PC-3 (cell line): ENCODE data around the gene NOXA1. TPM values are rescaled to one million over a fixed set of nuclear protein-coding genes. Genes with fewer than 3 reads are reported as not detected.

Experiments
- ATAC-seq: fragments of 200-7000 bp; cut with Tn5 transposase; 2 replicates; pipeline ENCODE4 v1.9.1; 2020; ENCODE audit warnings: mild to moderate bottlenecking, moderate library complexity
- BruUV-seq: library from RNA; stranded (reverse); fragments of 400-500 nt; replicated peaks from 2 replicates; lab custom pipeline; 2021; lab: Mats Ljungman, UMichigan
- CTCF ChIA-PET: fragments of 300-600 bp; sonication (Branson Sonifier 250); formaldehyde crosslinking; loops from one replicate; lab custom pipeline; 2022; ENCODE audit warnings: antibody characterized with exemption; lab: Charles Lee
- POLR2A ChIA-PET: fragments of 300-600 bp; sonication (Branson Sonifier 250); formaldehyde crosslinking; loops from one replicate; lab custom pipeline; 2022; ENCODE audit warnings: antibody characterized with exemption; ENCODE audit not compliant: unreplicated experiment; lab: Charles Lee
- DNase-seq: peaks from one replicate; pipeline ENCODE4 v3.0.0-alpha.2; 2015
- H2AFZ ChIP-seq: fragments of 300-600 bp; sonication (generic); 2 replicates; pipeline ENCODE4 v1.6.0; 2016; ENCODE audit warnings: antibody characterized with exemption, low read length
- H3F3A ChIP-seq: fragments of 300-600 bp; sonication (generic); one replicate; pipeline ENCODE4 v1.6.0; 2017; ENCODE audit warnings: antibody characterized with exemption, low read length, control low read depth, mild to moderate bottlenecking; ENCODE audit not compliant: unreplicated experiment
- H3K27ac ChIP-seq: fragments of 300-600 bp; sonication (generic); 2 replicates; pipeline ENCODE4 v1.5.1; 2016; ENCODE audit warnings: mild to moderate bottlenecking, low read length
- H3K27me3 ChIP-seq: fragments of 300-600 bp; sonication (generic); 2 replicates; pipeline ENCODE4 v1.6.1; 2016; ENCODE audit warnings: low read length, mixed read lengths
- H3K36me3 ChIP-seq: fragments of 300-600 bp; sonication (generic); 2 replicates; pipeline ENCODE4 v1.6.1; 2016; ENCODE audit warnings: low read depth, mixed run types, low read length, mixed read lengths
- H3K4me1 ChIP-seq: fragments of 300-600 bp; sonication (generic); 2 replicates; pipeline ENCODE4 v1.5.1; 2016; ENCODE audit warnings: low read length; ENCODE audit not compliant: insufficient read depth
- H3K4me2 ChIP-seq: fragments of 300-600 bp; sonication (generic); 2 replicates; pipeline ENCODE4 v1.6.0; 2016; ENCODE audit warnings: low read length
- H3K4me3 ChIP-seq: fragments of 300-600 bp; sonication (generic); 2 replicates; pipeline ENCODE4 v1.5.1; 2016; ENCODE audit warnings: mild to moderate bottlenecking, low read length, mixed read lengths
- H3K79me2 ChIP-seq: fragments of 300-600 bp; sonication (generic); 2 replicates; pipeline ENCODE4 v1.6.1; 2017; ENCODE audit warnings: low read length, mixed read lengths
- H3K9ac ChIP-seq: fragments of 300-600 bp; sonication (generic); 2 replicates; pipeline ENCODE4 v1.6.0; 2016; ENCODE audit warnings: mild to moderate bottlenecking, low read length
- H3K9me2 ChIP-seq: fragments of 300-600 bp; sonication (generic); replicated peaks from 2 replicates; pipeline ENCODE4 v1.6.1; 2016; ENCODE audit warnings: mixed run types, low read length, mixed read lengths
- H3K9me3 ChIP-seq: fragments of 300-600 bp; sonication (generic); 2 replicates; pipeline ENCODE4 v1.6.1; 2016; ENCODE audit warnings: low read length, mixed read lengths
- H4K20me1 ChIP-seq: fragments of 300-600 bp; sonication (generic); 2 replicates; pipeline ENCODE4 v1.6.1; 2016; ENCODE audit warnings: low read length, mixed read lengths
- EZH2 ChIP-seq: fragments of 300-600 bp; sonication (generic); IDR thresholded peaks from one replicate; pipeline ENCODE4 v1.6.1; 2017; ENCODE audit warnings: antibody characterized with exemption, mild to moderate bottlenecking, low read length; ENCODE audit not compliant: unreplicated experiment
- EZH2phosphoT487 ChIP-seq: fragments of 300-600 bp; sonication (generic); IDR thresholded peaks from 2 replicates; pipeline ENCODE4 v1.6.1; 2018; ENCODE audit warnings: mild to moderate bottlenecking, antibody characterized with exemption, low read length, borderline replicate concordance
- intact Hi-C: fragments of 100-400 bp; cut with micrococcal nuclease; formaldehyde crosslinking; loops from 2 replicates; pipeline ENCODE4 v1.9.0; 2023
- total RNA-seq: library from RNA; depleted of rRNA; stranded (reverse); fragments of >200 nt; gene quantifications from 2 replicates; pipeline ENCODE4 v1.2.3, GENCODE V29; 2014
- TF ChIP-seq, protein P1 (sequence below): fragments of 300-600 bp; sonication (generic); conservative IDR thresholded peaks from 2 replicates; pipeline ENCODE4 v1.5.1; 2017; ENCODE audit warnings: antibody characterized with exemption, low read depth, mild to moderate bottlenecking, low read length

The NOXA1 gene
- total RNA-seq, 1 experiment from 2014 or later, result 0.51 TPM

DNA sequence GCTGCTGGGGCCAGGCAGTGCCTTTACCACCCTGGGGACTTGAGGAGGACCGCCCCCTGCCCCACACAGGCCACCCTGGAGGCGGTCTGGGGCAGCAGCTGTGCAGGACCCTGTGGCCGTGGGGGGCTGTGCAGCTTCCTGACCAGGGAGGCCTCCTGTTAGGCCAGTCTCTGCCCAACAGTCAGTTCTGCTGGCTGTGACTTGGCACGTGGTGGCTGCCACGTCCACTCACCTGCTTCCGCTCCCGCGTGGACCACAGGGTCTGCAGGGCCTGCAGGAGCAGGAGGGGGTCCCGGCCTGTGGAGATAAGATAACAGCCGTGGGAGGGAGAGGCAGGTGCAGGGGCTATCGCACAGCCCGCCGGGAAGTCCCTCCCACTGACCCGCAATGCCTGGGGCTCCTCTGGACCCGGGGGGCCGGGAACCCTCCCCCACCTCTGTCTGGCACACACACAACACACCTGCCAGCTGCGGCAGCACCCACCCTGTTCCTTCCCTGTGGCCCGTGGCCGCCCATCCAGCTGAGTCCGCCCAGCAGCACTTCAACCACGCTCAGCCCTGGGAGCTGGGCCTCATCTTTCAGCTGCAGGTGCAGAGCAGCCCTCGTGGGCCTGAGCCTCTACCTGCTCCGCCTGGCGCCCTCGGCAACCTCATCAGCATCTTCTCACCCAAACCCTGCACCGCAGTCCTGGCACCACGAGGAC, 40.0 kb upstream of the NOXA1 start:
- Histone ChIP-seq H3F3A (no peaks in the 10 kb centered on the region), H2AFZ (no peak overlapping the region), H3K36me3 (no peaks in the 10 kb centered on the region), H4K20me1 (no peaks in the 10 kb centered on the region), H3K4me3 (no peak overlapping the region), H3K9me3 (no peaks in the 10 kb centered on the region), H3K79me2 (no peaks in the 10 kb centered on the region), H3K27ac (no peak overlapping the region), H3K4me2 (no peak overlapping the region), H3K9me2 (no peaks in the 10 kb centered on the region), H3K9ac (no peak overlapping the region), H3K27me3 (no peaks in the 10 kb centered on the region), H3K4me1 (no peaks in the 10 kb centered on the region)
- ATAC-seq (no peak), DNase-seq (no peak)
- BruUV-seq, result no TSS peak
- ChIA-PET POLR2A (interaction anchor here (0.6 kb wide), 1 partner anchor 106 kb away, joined by 8 read pairs; the partner anchor contains the start of gene TOR4A), CTCF (no interaction called here)
- intact Hi-C loops, result no loop called here
- TF ChIP-seq EZH2phosphoT487 (no peak), EZH2 (no peak)
- TF ChIP-seq, protein P1, sequence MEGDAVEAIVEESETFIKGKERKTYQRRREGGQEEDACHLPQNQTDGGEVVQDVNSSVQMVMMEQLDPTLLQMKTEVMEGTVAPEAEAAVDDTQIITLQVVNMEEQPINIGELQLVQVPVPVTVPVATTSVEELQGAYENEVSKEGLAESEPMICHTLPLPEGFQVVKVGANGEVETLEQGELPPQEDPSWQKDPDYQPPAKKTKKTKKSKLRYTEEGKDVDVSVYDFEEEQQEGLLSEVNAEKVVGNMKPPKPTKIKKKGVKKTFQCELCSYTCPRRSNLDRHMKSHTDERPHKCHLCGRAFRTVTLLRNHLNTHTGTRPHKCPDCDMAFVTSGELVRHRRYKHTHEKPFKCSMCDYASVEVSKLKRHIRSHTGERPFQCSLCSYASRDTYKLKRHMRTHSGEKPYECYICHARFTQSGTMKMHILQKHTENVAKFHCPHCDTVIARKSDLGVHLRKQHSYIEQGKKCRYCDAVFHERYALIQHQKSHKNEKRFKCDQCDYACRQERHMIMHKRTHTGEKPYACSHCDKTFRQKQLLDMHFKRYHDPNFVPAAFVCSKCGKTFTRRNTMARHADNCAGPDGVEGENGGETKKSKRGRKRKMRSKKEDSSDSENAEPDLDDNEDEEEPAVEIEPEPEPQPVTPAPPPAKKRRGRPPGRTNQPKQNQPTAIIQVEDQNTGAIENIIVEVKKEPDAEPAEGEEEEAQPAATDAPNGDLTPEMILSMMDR, result no peak

GRCh38 chr9:137383784-137384756, 39.1 kb upstream of the NOXA1 start:
- intact Hi-C loops, result no loop called here
- Histone ChIP-seq H3F3A (no peaks in the 10 kb centered on the region), H3K27me3 (no peaks in the 10 kb centered on the region), H3K27ac (no peak overlapping the region), H3K4me2 (no peak overlapping the region), H3K36me3 (no peaks in the 10 kb centered on the region), H3K9me3 (no peaks in the 10 kb centered on the region), H3K9ac (no peak overlapping the region), H2AFZ (no peak overlapping the region), H3K4me3 (no peak overlapping the region), H3K9me2 (no peaks in the 10 kb centered on the region), H3K79me2 (no peaks in the 10 kb centered on the region), H3K4me1 (no peaks in the 10 kb centered on the region), H4K20me1 (no peaks in the 10 kb centered on the region)
- no TSS peak for BruUV-seq
- no peak for TF ChIP-seq EZH2phosphoT487
- TF ChIP-seq, protein P1, result no peak
- no peak for TF ChIP-seq EZH2
- DNase-seq (no peak), ATAC-seq (no peak)
- POLR2A ChIA-PET, result no interaction called here
- CTCF ChIA-PET, result no interaction called here
